ENCODE results near the gene DMD. TPM values are rescaled to one million over a fixed set of nuclear protein-coding genes. Genes with fewer than 3 reads are reported as not detected.

The DMD gene
- total and polyA plus RNA-seq, 2 of the 13 experiments (the other 11 are each of a cell fraction or from before 2014, with no cell fraction given) = 17.6 to 25.9 TPM

DNA sequence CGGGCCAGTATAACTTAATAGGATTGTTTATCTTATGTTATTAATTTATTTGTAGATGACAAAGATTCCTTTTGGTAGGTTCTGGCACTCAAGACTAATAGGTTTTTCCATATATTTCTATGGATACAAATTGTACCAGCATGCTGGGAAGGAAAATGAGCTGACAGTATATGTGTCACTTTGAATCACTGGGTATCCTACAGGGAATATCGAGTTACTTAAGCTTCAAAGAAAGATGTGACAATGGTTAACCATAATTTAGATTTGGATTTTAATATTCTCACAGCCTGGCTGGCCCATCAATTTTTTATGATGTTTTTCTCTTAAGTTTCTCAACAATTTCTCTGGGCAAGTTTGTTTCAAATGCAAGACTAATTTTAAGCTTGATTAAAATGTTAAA lies 1640.7 kb downstream of the DMD start:
- no TSS peak for BruUV-seq (replicated peaks)
- Histone ChIP-seq H3K4me2 (ENCODE audit: low read depth, low read length) (no peak overlapping the region), H3K79me2 (ENCODE audit: insufficient read depth, low read length) (no peaks in the 10 kb centered on the region), H3K36me3 (replicated peaks in 1 of 2; ENCODE audit: control insufficient read depth in 1 of 2, insufficient read depth in 2 of 2, low read length in 2 of 2) (no peaks in the 10 kb centered on the region), H2AFZ (ENCODE audit: low read length) (no peak overlapping the region), H4K20me1 (ENCODE audit: insufficient read depth, low read length) (no peaks in the 10 kb centered on the region), H3K27ac (ENCODE audit: extremely low read length, insufficient read depth, low read length) (no peak overlapping the region), H3K4me3 (replicated peaks in 1 of 3; ENCODE audit: insufficient read depth in 1 of 3, low read depth in 2 of 3, low read length in 3 of 3) (no peak overlapping the region), H3K9ac (ENCODE audit: insufficient read depth, low read depth, low read length) (no peak overlapping the region), H3K27me3 (ENCODE audit: control insufficient read depth in 1 of 2, insufficient read depth in 2 of 2, low read length in 2 of 2) (no peaks in the 10 kb centered on the region), H3K9me3 (ENCODE audit: low read length) (no peaks in the 10 kb centered on the region), H3K4me1 (ENCODE audit: insufficient read depth, low read length) (no peaks in the 10 kb centered on the region)
- ATAC-seq = no peak
- DNase-seq (ENCODE audit: low spot score) = no peak
- POLR2A ChIA-PET = no interaction called here
- CTCF ChIA-PET (ENCODE audit: low intra/inter-chr PET ratio, low total read pairs) = no interaction called here
- TF ChIP-seq CEBPB (IDR thresholded peaks at IDR 0.05; ENCODE audit: borderline replicate concordance, low read depth, low read length) (no peak), ZFAT (CRISPR knock-in tag; conservative IDR thresholded peaks at IDR 0.05) (no peak), ZMAT3 (CRISPR knock-in tag; conservative IDR thresholded peaks at IDR 0.05) (no peak), ZNF784 (CRISPR knock-in tag; IDR thresholded peaks at IDR 0.05; ENCODE audit: borderline replicate concordance) (no peak), ZNF441 (CRISPR knock-in tag; IDR thresholded peaks at IDR 0.05; ENCODE audit: borderline replicate concordance) (no peak), KDM5B (CRISPR knock-in tag; IDR thresholded peaks at IDR 0.05; ENCODE audit: borderline replicate concordance) (no peak), RORA (CRISPR knock-in tag; IDR thresholded peaks at IDR 0.05) (no peak), ZNF562 (CRISPR knock-in tag; IDR thresholded peaks at IDR 0.05; ENCODE audit: borderline replicate concordance) (no peak), ZNF547 (CRISPR knock-in tag; IDR thresholded peaks at IDR 0.05) (no peak), NKX3-1 (CRISPR knock-in tag; IDR thresholded peaks at IDR 0.05) (no peak), ESRRA (CRISPR knock-in tag; IDR thresholded peaks at IDR 0.05; ENCODE audit: low read depth) (no peak), MED8 (CRISPR knock-in tag; IDR thresholded peaks at IDR 0.05; ENCODE audit: insufficient replicate concordance) (no peak), ZNF776 (CRISPR knock-in tag; IDR thresholded peaks at IDR 0.05) (no peak), TBL1XR1 (IDR thresholded peaks at IDR 0.05; ENCODE audit: borderline replicate concordance, low read length, partially characterized antibody) (no peak), ELF1 (CRISPR knock-in tag; IDR thresholded peaks at IDR 0.05) (no peak), CEBPG (CRISPR knock-in tag; IDR thresholded peaks at IDR 0.05) (no peak)
- TF ChIP-seq, protein P1, sequence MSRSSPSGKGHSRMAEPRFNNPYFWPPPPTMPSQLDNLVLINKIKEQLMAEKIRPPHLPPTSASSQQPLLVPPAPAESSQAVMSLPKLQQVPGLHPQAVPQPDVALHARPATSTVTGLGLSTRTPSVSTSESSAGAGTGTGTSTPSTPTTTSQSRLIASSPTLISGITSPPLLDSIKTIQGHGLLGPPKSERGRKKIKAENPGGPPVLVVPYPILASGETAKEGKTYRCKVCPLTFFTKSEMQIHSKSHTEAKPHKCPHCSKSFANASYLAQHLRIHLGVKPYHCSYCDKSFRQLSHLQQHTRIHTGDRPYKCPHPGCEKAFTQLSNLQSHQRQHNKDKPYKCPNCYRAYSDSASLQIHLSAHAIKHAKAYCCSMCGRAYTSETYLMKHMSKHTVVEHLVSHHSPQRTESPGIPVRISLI (CRISPR knock-in tag; IDR thresholded peaks at IDR 0.05; ENCODE audit: borderline replicate concordance) = no peak
- TF ChIP-seq, protein P2, sequence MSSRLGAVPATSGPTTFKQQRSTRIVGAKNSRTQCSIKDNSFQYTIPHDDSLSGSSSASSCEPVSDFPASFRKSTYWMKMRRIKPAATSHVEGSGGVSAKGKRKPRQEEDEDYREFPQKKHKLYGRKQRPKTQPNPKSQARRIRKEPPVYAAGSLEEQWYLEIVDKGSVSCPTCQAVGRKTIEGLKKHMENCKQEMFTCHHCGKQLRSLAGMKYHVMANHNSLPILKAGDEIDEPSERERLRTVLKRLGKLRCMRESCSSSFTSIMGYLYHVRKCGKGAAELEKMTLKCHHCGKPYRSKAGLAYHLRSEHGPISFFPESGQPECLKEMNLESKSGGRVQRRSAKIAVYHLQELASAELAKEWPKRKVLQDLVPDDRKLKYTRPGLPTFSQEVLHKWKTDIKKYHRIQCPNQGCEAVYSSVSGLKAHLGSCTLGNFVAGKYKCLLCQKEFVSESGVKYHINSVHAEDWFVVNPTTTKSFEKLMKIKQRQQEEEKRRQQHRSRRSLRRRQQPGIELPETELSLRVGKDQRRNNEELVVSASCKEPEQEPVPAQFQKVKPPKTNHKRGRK (CRISPR knock-in tag; IDR thresholded peaks at IDR 0.05) = no peak
- TF ChIP-seq, protein P3, sequence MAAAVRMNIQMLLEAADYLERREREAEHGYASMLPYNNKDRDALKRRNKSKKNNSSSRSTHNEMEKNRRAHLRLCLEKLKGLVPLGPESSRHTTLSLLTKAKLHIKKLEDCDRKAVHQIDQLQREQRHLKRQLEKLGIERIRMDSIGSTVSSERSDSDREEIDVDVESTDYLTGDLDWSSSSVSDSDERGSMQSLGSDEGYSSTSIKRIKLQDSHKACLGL (CRISPR knock-in tag; IDR thresholded peaks at IDR 0.05) = no peak
- no peak for FAIRE-seq
- intact Hi-C loops (cut with micrococcal nuclease; ENCODE audit: unreplicated experiment) (no loop called here), in situ Hi-C loops (cut with HindIII; ENCODE audit: extremely low pct_ligation_motif_present, low pct_unique_long_range_greater_than_20kb) (no loop called here)
- WGBS (ENCODE audit: low lambda C conversion rate) = 13% methylated on average over 2 of the region's 2 CpGs

All from HepG2 (cell line).